GM19467 (cell line): ENCODE results near the gene ESYT2.
"Not testable (repeated sequence)": the region's sequence is repeated elsewhere in the genome, so short reads cannot be mapped to it uniquely, and the experiment has no call there.

ENCODE experiments used
- ATAC-seq: cut with Tn5 transposase; IDR thresholded peaks from one replicate; pipeline ENCODE4 v1.9.1; 2021; ENCODE audit warnings: mild to moderate bottlenecking, moderate library complexity; ENCODE audit not compliant: unreplicated experiment

Gene ESYT2

GRCh38 chr7:158728911-158729645 lies 100.2 kb downstream of the ESYT2 start:
- no peak for ATAC-seq

- no peak for ATAC-seq
Measured at GRCh38 chr7:158727690-158728089, 101.6 kb downstream of the ESYT2 start.

- ATAC-seq = no peak
Measured at GRCh38 chr7:158726277-158726807, 103.0 kb downstream of the ESYT2 start.

- no peak for ATAC-seq
Measured at GRCh38 chr7:158725506-158725800, 103.9 kb downstream of the ESYT2 start.

GRCh38 chr7:158724658-158725505 lies 104.4 kb downstream of the ESYT2 start:
- ATAC-seq = no peak

- ATAC-seq = no peak
Measured at GRCh38 chr7:158723714-158724385, 105.5 kb downstream of the ESYT2 start.

- ATAC-seq = no peak
Measured at GRCh38 chr7:158723266-158723665, 106.0 kb downstream of the ESYT2 start.

GRCh38 chr7:158722574-158723237 lies 106.6 kb downstream of the ESYT2 start:
- ATAC-seq = no peak

- no peak for ATAC-seq
Measured at GRCh38 chr7:158720112-158720511, 109.2 kb downstream of the ESYT2 start.

GRCh38 chr7:158716802-158717201 lies 112.5 kb downstream of the ESYT2 start:
- no peak for ATAC-seq

GRCh38 chr7:158710651-158711102 lies 118.6 kb downstream of the ESYT2 start:
- ATAC-seq = no peak

- ATAC-seq = no peak
Measured at GRCh38 chr7:158707610-158708009, 121.7 kb downstream of the ESYT2 start.

GRCh38 chr7:158706710-158707590 lies 122.4 kb downstream of the ESYT2 start:
- ATAC-seq = no peak

- ATAC-seq = no peak
Measured at GRCh38 chr7:158706273-158706704, 123.0 kb downstream of the ESYT2 start.

- ATAC-seq = no peak
Measured at GRCh38 chr7:158705234-158705850, 124.0 kb downstream of the ESYT2 start.

- peak; percentile 98 for ATAC-seq
Measured at GRCh38 chr7:158704524-158705233, 124.6 kb downstream of the ESYT2 start, which contains the start of gene NCAPG2. TSS of gene NCAPG2 (minus strand) at chr7:158704804. CDS start at chr7:158701899, 2,905 bp downstream.

- not testable (repeated sequence) for ATAC-seq
Measured at GRCh38 chr7:158703679-158704523, 125.4 kb downstream of the ESYT2 start.

- ATAC-seq = no peak
Measured at GRCh38 chr7:158702944-158703343, 126.4 kb downstream of the ESYT2 start.
